BE2C (cell line): Measurements from ENCODE around the gene GPR89A. TPM values are rescaled to one million over a fixed set of nuclear protein-coding genes. Genes with fewer than 3 reads are reported as not detected.
"Not testable (repeated sequence)": the region's sequence is repeated elsewhere in the genome, so short reads cannot be mapped to it uniquely, and the experiment has no call there.

Source experiments
- DNase-seq: peaks from one replicate; pipeline ENCODE4 v3.0.0-alpha.2; 2020
- H3K27me3 ChIP-seq: fragments of 250-450 bp; sonication (Bioruptor Pico); 2 replicates; pipeline ENCODE4 v1.5.1; 2020; ENCODE audit warnings: mild to moderate bottlenecking
- H3K36me3 ChIP-seq: fragments of 250-450 bp; sonication (Bioruptor Pico); 2 replicates; pipeline ENCODE4 v1.5.1; 2020; ENCODE audit warnings: mild to moderate bottlenecking
- H3K4me1 ChIP-seq: fragments of 250-450 bp; sonication (Bioruptor Pico); 2 replicates; pipeline ENCODE4 v1.5.1; 2020
- H3K4me3 ChIP-seq: 2 replicates; pipeline ENCODE4 v1.5.1; 2011; ENCODE audit warnings: low read depth, low read length
- H3K9me3 ChIP-seq: fragments of 250-450 bp; sonication (Bioruptor Pico); 2 replicates; pipeline ENCODE4 v1.5.1; 2020
- polyA plus RNA-seq: library from polyadenylated mRNA; unstranded; fragments of >200 nt; gene quantifications from one replicate; pipeline ENCODE4 v1.2.1, GENCODE V29; 2012; ENCODE audit warnings: low read depth, missing spikeins; ENCODE audit not compliant: insufficient read length, insufficient read depth
- TF ChIP-seq, protein P1 (sequence below): IDR thresholded peaks from 2 replicates; pipeline ENCODE4 v1.5.1; 2012; ENCODE audit warnings: mild to moderate bottlenecking, low read depth, low read length

Gene GPR89A
- 23.5 TPM for polyA plus RNA-seq

DNA sequence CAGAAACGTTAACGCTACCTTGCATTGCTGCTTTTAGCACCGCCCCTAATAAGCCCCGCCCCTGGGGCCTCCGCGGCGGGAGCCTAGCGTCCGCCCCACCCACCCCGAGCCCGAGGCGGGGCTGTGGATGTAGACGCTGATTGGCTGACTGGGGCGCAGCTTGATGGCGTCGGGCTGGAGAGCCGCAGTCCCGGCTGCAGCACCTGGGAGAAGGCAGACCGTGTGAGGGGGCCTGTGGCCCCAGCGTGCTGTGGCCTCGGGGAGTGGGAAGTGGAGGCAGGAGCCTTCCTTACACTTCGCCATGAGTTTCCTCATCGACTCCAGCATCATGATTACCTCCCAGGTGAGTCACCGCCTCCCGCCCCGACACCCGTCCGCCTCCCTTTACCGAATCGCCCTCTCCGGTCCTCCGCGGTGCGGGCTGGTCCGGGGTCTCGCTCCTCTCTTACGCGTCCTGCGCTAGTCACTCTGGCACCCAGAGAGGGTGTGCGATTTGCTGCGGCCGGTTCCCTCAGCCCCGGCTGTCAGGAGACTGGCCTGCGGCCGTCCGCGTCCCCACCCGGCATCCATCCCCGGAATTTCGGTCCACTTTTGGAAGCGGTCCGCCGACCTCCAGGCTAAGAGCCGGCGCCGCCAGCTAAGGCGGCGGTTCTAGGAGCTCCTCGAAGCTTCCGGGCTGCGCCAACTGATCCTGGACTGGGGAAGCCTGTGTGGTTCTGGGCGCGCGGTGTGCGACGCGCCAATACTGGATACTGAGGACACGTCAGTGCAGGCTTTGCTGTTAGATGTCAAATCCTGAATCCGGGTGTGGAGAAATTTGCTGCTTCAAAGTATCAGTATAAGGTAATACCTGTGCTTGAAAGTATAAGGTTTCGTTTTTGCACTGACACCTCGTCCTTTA is at the start of gene GPR89A:
Gene GPR89A (plus strand): TSS at position 156 of the 901 bp plus-strand sequence. CDS start 146 bp downstream, at position 302.
- H3K9me3 ChIP-seq, H3K4me1 ChIP-seq, H3K27me3 ChIP-seq, H3K36me3 ChIP-seq: not testable (repeated sequence)
- H3K4me3 ChIP-seq: peak within 1 kb of the TSS; percentile 80
- peak; percentile 97 for DNase-seq

DNA sequence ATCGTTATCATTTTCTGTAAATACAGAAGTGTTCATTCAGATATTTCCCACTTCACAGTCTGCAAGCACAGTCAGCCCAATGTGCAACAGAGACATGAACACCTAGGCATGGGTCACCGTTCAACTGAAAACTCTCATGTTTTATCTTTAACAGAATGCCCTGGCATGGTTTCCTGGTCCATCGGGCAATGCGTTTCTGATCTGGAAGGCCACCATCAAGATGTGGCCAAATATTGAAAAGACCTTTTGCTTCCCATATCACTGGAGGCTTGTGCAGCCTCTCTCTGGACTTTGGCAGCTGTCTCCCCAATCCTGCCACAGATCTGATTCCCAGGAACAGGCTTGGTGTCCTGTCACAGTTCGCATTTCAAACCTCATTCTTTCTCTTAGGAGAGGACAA is 21.0 kb upstream of the GPR89A start:
- H3K27me3 ChIP-seq, H3K9me3 ChIP-seq, H3K4me3 ChIP-seq, DNase-seq, H3K36me3 ChIP-seq, H3K4me1 ChIP-seq: not testable (repeated sequence)

DNA sequence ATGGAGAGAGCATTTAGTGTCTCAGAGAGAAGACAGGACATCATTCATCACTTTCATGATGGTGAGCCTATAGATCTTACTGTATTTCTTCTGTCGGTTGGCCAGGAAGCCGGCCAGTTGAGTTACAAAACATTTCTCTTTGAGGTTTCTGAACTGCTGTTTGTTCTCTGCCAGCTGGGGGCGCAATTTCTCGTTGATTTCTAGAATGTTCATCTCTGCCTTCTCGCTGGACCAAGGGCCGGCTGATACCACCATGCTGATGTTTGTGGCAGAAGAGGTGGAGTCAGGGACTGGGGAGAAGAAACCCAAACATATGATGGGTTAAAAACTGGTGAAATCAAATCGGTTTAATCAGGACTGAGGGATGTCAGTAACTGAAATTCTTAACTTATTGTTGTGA is 17.0 kb upstream of the GPR89A start:
- H3K4me3 ChIP-seq, H3K9me3 ChIP-seq, H3K4me1 ChIP-seq, H3K27me3 ChIP-seq, H3K36me3 ChIP-seq: not testable (repeated sequence)
- TF ChIP-seq, protein P1, sequence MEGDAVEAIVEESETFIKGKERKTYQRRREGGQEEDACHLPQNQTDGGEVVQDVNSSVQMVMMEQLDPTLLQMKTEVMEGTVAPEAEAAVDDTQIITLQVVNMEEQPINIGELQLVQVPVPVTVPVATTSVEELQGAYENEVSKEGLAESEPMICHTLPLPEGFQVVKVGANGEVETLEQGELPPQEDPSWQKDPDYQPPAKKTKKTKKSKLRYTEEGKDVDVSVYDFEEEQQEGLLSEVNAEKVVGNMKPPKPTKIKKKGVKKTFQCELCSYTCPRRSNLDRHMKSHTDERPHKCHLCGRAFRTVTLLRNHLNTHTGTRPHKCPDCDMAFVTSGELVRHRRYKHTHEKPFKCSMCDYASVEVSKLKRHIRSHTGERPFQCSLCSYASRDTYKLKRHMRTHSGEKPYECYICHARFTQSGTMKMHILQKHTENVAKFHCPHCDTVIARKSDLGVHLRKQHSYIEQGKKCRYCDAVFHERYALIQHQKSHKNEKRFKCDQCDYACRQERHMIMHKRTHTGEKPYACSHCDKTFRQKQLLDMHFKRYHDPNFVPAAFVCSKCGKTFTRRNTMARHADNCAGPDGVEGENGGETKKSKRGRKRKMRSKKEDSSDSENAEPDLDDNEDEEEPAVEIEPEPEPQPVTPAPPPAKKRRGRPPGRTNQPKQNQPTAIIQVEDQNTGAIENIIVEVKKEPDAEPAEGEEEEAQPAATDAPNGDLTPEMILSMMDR: peak; percentile 10; the same call in 1 of the 2 replicates
- DNase-seq: peak; percentile 50

DNA sequence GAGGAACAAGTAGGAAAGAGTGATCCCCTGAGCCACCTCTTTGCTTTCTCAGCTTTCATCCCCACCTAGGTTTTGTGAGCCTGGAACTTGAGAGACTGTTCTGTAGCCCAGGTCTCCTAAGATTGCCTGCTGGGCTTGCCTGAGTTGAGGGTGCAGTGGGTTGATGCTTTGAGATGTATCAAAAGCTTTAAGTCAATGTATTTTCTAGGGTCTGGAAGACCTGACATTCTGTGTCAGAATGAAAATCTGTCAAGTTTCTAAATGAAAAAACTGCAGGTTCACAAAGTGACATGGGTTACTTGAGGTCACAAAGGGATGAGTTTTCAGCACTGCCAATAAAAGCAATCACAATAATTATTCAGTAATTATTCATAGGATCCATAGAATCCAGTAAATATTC is 15.4 kb upstream of the GPR89A start:
- H3K27me3 ChIP-seq, H3K9me3 ChIP-seq, H3K4me3 ChIP-seq, H3K4me1 ChIP-seq, H3K36me3 ChIP-seq, DNase-seq: not testable (repeated sequence)

DNA sequence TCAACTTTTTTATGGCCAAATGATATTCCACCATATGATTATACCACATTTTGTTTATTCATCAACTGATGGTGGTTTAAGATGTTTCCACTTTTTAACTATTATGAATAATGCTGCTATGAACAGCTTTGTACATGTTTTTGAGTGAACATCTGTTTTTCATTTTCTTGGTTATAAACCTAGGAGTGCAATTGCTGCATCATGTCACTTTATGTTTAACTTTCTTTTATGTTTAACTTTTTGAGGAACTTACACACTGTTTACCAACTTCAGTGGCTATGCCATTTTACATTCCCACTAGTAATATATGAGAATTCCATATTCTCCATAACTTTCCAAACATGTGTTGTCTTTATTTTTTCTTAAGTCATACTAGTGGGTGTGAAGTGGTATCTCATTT is 12.4 kb upstream of the GPR89A start:
- H3K9me3 ChIP-seq, DNase-seq, H3K27me3 ChIP-seq, H3K4me1 ChIP-seq, H3K4me3 ChIP-seq, H3K36me3 ChIP-seq: not testable (repeated sequence)

DNA sequence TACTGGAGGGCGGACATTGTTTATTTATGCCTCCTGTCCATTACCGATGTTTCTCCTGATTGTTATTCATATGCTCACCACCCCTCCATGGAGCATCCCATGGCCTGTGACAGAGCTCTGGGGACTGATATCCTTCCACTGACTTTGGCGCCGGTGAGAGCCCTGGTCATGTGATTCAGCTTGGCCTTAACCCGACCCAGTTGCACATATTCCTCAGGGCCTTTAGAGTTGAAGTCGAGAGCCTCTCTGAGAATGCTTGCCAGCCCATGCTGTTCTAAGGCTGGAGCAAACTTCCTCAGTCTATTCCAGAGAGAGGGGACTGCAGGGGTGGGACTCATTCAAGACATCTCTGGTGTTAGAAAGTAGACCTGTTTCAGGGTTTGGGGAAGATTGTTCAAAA is 11.6 kb upstream of the GPR89A start:
- H3K27me3 ChIP-seq, H3K36me3 ChIP-seq, DNase-seq, H3K9me3 ChIP-seq, H3K4me3 ChIP-seq, H3K4me1 ChIP-seq: not testable (repeated sequence)

DNA sequence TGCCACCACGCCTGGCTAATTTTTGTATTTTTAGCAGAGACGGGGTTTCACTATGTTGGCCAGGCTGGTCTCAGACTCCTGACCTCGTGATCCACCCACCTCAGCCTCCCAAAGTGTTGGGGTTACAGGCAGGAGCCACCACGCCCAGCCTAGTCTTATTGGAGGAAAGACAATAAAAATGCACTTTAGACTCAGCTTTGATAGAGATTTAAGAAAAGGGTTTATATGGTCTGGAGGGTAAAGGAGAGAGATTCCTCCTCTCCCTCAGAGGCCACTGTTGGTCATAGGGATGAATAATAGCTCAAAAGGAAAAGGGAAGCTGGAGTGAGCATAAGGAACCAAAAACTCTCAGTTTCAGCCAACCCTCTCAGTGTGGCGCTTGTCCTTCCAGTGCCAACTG is 8.4 kb upstream of the GPR89A start:
- H3K4me3 ChIP-seq, H3K4me1 ChIP-seq, H3K36me3 ChIP-seq, H3K9me3 ChIP-seq, H3K27me3 ChIP-seq, DNase-seq: not testable (repeated sequence)

DNA sequence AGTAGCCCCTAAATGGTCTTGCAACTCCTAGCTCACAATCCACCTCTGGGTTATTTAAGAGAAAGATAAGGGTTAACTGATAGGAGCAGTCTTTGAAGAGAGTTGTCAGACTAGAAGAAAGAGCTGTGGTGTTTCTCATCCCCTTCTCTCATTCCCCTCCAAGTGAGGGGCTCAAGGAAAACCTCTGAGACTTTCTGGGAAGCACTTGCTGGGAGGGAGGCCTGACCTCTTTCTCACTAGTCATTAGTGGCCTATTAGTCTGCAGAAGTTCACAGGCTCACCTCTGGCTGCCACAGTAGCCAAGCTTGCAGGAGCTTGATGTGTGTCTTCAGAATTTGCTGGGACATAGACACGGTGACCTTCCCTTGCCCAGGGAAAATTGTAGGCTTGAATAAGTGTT is 6.2 kb upstream of the GPR89A start:
- Histone ChIP-seq H3K4me3 (no peak overlapping the region), H3K9me3 (no peaks in the 10 kb centered on the region), H3K27me3 (peaks cover 3% of the 10 kb centered on the region; the same call in 1 of the 2 replicates), H3K4me1 (no peaks in the 10 kb centered on the region), H3K36me3 (no peaks in the 10 kb centered on the region)
- no peak for DNase-seq
- TF ChIP-seq, protein P1: no peak

DNA sequence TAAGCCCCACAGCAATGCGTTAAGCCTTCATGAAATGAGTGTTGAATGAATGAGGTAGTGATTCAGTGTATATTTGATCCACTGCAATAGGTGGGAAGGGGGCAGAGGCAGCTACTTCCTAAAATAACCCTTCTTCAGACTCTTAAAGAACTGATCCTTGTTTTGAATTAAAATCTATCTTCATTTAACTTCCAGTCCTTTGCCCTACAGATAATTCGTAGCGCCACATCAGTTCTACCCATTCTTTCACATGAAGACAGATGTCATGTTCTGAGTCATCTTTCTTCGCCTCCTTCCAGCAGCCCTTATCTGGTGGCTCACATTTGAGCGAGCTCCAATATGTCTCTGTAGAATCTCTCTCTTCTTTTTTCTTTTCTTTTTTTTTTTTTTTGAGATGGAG is 948 bp upstream of the GPR89A start:
- H3K9me3 ChIP-seq, H3K27me3 ChIP-seq, DNase-seq, H3K4me3 ChIP-seq, H3K4me1 ChIP-seq, H3K36me3 ChIP-seq: not testable (repeated sequence)

DNA sequence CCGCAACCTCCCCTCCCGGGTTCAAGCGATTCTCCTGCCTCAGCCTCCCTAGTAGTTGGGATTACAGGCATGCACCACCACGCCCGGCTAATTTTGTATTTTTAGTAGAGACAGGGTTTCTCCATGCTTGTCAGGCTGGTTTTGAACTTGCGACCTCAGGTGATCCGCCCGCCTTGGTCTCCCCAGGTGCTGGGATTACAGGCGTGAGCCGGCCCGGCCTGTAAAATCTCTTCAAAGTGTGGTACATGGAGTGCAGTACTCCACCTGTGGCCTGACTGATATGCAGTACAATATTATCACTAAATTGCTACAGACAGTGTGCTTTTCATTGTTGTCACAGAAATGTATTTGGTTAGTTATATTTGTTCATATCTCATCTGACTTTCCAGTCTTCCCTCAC is 499 bp upstream of the GPR89A start:
- not testable (repeated sequence) for DNase-seq, H3K36me3 ChIP-seq, H3K27me3 ChIP-seq, H3K4me3 ChIP-seq, H3K4me1 ChIP-seq, H3K9me3 ChIP-seq

DNA sequence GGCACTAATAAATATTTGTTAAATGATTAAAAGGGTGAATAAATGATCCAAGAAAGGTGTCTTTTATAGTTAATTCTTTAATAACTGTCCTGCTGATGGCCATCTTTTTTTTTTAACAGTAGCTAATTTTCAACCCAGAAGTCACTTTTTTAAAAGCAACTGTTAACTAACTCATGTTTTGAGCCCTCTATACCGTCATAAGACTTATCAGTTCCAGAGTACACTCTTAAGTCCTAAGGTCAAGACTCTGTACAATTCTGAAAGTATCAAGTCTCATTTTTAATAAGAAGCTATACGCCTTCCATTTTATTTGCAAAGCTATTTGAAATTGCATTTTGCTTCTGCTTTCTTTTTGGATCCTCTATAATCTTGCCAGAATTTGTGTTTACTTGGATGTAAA is 3.0 kb downstream of the GPR89A start:
- not testable (repeated sequence) for H3K9me3 ChIP-seq, H3K4me3 ChIP-seq, H3K27me3 ChIP-seq, DNase-seq, H3K4me1 ChIP-seq, H3K36me3 ChIP-seq

DNA sequence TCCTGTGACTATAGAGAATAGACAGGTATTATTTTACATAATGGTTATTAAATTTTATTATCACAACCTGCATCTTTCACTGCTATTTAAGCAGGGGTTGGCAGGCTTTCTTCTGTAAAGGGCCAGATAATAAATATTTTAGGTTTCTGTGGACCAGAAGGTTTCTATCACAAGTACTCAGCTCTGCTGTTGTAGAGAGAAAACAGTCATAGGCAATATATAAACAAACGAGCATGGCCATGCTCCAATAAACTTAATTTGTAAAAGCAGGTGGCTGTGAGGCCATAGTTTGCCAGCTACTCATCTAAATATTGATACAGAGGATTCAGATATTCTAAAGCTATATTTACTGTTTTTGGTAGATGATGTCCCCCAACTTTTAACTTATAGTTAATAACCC is 12.3 kb downstream of the GPR89A start:
- H3K9me3 ChIP-seq, DNase-seq, H3K4me1 ChIP-seq, H3K27me3 ChIP-seq, H3K4me3 ChIP-seq, H3K36me3 ChIP-seq: not testable (repeated sequence)

DNA sequence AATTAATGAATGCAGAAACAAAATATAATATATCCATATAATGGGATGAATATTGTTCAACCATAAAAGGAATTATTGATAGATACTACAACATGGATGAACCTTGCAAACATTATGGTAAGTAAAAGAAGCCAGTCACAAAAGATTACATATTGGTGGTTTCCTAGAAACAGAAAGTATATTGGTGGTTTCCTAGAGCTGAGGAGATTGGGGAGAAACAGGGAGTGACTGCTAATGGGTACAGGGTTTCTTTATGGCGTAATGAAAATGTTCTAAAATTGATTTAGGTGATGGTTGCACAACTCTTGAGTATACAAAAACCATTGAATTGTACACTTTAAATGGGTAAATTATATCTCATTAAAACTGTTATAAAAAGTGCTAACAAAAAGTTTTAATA is 14.4 kb downstream of the GPR89A start:
- not testable (repeated sequence) for H3K9me3 ChIP-seq, H3K36me3 ChIP-seq, H3K27me3 ChIP-seq, H3K4me3 ChIP-seq, H3K4me1 ChIP-seq, DNase-seq

DNA sequence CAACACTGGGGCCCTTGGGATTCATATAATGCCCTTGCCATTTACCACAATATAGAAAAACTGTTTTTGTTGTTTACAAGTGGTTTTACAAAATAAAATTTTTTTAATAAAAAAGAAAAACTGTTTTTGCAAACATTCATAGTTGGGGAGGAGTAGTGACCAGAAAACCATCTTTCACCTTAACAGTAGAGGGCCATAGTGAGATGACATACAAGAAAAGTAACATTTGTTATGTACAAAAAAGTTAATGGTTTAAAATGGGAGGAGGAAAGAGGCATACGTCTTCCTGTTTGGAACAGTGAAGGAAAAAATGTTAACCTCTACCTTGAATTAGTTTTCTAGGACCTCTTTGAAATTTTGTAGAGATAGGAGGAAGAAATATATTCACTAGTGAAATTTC is 28.4 kb downstream of the GPR89A start:
- H3K4me1 ChIP-seq, H3K27me3 ChIP-seq, DNase-seq, H3K36me3 ChIP-seq, H3K9me3 ChIP-seq, H3K4me3 ChIP-seq: not testable (repeated sequence)
